HepG2 (cell line): ENCODE results near the gene MCOLN3. TPM values are rescaled to one million over a fixed set of nuclear protein-coding genes. Genes with fewer than 3 reads are reported as not detected.

Source experiments
- ATAC-seq: fragments of 200-7000 bp; cut with Tn5 transposase; 3 replicates; pipeline ENCODE4 v1.9.1; 2020; ENCODE audit warnings: mild to moderate bottlenecking, moderate library complexity
- BruUV-seq: library from RNA; stranded (reverse); fragments of 400-500 nt; replicated peaks from 2 replicates; lab custom pipeline; 2021; lab: Mats Ljungman, UMichigan
- CTCF ChIA-PET: fragments of 300-600 bp; formaldehyde crosslinking; extraction: SDS; loops from one replicate; lab custom pipeline; 2021; ENCODE audit warnings: low total read pairs, inconsistent platforms, low intra/inter-chr PET ratio; lab: Yijun Ruan, JAX
- POLR2A ChIA-PET: fragments of 350-600 bp; sonication (Branson Sonifier 250); formaldehyde crosslinking; loops from one replicate; lab custom pipeline; 2020; ENCODE audit warnings: antibody characterized with exemption, inconsistent platforms; lab: Yijun Ruan, JAX
- DNase-seq: peaks from one replicate; pipeline ENCODE4 v3.0.0-alpha.2; 2015; ENCODE audit warnings: low spot score
- FAIRE-seq: peaks from 3 replicates; lab custom pipeline; 2011; peaks lifted over from hg19 to GRCh38; lab: Jason Lieb, UNC
- H2AFZ ChIP-seq: one replicate; pipeline ENCODE4 v1.6.1; 2011; ENCODE audit warnings: low read length, inconsistent platforms
- H3K27ac ChIP-seq: fragments of 300-600 bp; 3 replicates; pipeline ENCODE4 v1.8.0; 2011; ENCODE audit warnings: mixed run types, mild to moderate bottlenecking, mixed read lengths, low read length, inconsistent platforms; ENCODE audit not compliant: insufficient read depth; ENCODE audit errors: extremely low read length
- H3K27me3 ChIP-seq, 2 experiments: fragments of 200-600 bp in 1 of 2; 2 replicates in 1 of 2; 3 replicates in 1 of 2; pipeline versions ENCODE4 v1.6.0 to v1.8.0; 2011; ENCODE audit warnings: low read length in 2 of 2, mild to moderate bottlenecking in 2 of 2, moderate library complexity in 2 of 2, inconsistent platforms in 1 of 2; ENCODE audit not compliant: insufficient read depth in 2 of 2, control insufficient read depth in 1 of 2
- H3K36me3 ChIP-seq, 2 experiments: fragments of 200-600 bp in 1 of 2; replicated peaks in 1 of 2; 2 replicates in 1 of 2; 3 replicates in 1 of 2; pipeline versions ENCODE4 v1.5.1 to v1.8.0; 2011; ENCODE audit warnings: low read length in 2 of 2, inconsistent platforms in 1 of 2; ENCODE audit not compliant: insufficient read depth in 2 of 2, control insufficient read depth in 1 of 2
- H3K4me1 ChIP-seq: 2 replicates; pipeline ENCODE4 v1.5.1; 2012; ENCODE audit warnings: low read length, inconsistent platforms; ENCODE audit not compliant: insufficient read depth
- H3K4me2 ChIP-seq: 2 replicates; pipeline ENCODE4 v1.6.0; 2011; ENCODE audit warnings: low read depth, low read length, inconsistent platforms
- H3K4me3 ChIP-seq, 3 experiments: fragments of 200-600 bp in 1 of 3; sonication (generic), shearing (Covaris generic) in 1 of 3; replicated peaks in 1 of 3; 2 replicates each; pipeline ENCODE4 v1.5.1; 2011 to 2016; ENCODE audit warnings: low read length in 3 of 3, inconsistent platforms in 2 of 3, low read depth in 2 of 3, mild to moderate bottlenecking in 2 of 3, control low read depth in 1 of 3, mixed read lengths in 1 of 3; ENCODE audit not compliant: insufficient read depth in 1 of 3
- H3K79me2 ChIP-seq: one replicate; pipeline ENCODE4 v1.6.1; 2011; ENCODE audit warnings: low read length, inconsistent platforms; ENCODE audit not compliant: insufficient read depth
- H3K9ac ChIP-seq: 2 replicates; pipeline ENCODE4 v1.6.0; 2011; ENCODE audit warnings: mild to moderate bottlenecking, low read depth, low read length, inconsistent platforms; ENCODE audit not compliant: insufficient read depth
- H3K9me3 ChIP-seq: 2 replicates; pipeline ENCODE4 v1.5.1; 2012; ENCODE audit warnings: mild to moderate bottlenecking, low read length
- H4K20me1 ChIP-seq: 2 replicates; pipeline ENCODE4 v1.6.0; 2011; ENCODE audit warnings: inconsistent platforms, mild to moderate bottlenecking, low read length, moderate library complexity; ENCODE audit not compliant: insufficient read depth
- IKZF5 ChIP-seq: IDR thresholded peaks from 2 replicates; pipeline ENCODE4 v1.6.1; 2018; ENCODE audit warnings: missing genetic modification reagents, mild to moderate bottlenecking, missing compliant biosample characterization
- SCMH1 ChIP-seq: sonication (generic); formaldehyde crosslinking; IDR thresholded peaks from 2 replicates; pipeline ENCODE4 v1.9.0; 2021; ENCODE audit warnings: missing genetic modification reagents, mild to moderate bottlenecking, borderline replicate concordance
- ZBTB4 ChIP-seq: sonication (generic); formaldehyde crosslinking; IDR thresholded peaks from 2 replicates; pipeline ENCODE4 v1.4.0; 2020; ENCODE audit warnings: missing genetic modification reagents, mild to moderate bottlenecking, borderline replicate concordance
- ZMYM4 ChIP-seq: sonication (generic); formaldehyde crosslinking; IDR thresholded peaks from 2 replicates; pipeline ENCODE4 v1.8.1; 2023; ENCODE audit warnings: mild to moderate bottlenecking, missing genetic modification reagents
- WGBS: methylation state at CpG from one replicate; pipeline ENCODE4 v1.1.6; 2017; ENCODE audit warnings: low lambda C conversion rate; 5-methylcytosine and 5-hydroxymethylcytosine counted together
- in situ Hi-C: cut with HindIII; loops from 2 replicates; pipeline ENCODE4 v1.10.0; 2017; ENCODE audit warnings: low pct_unique_long_range_greater_than_20kb; ENCODE audit not compliant: extremely low pct_ligation_motif_present
- intact Hi-C: fragments of 100-400 bp; cut with micrococcal nuclease; formaldehyde crosslinking; loops from one replicate; pipeline ENCODE4 v1.10.0; 2022; ENCODE audit not compliant: unreplicated experiment
- polyA plus RNA-seq, 8 experiments: library from polyadenylated mRNA; depleted of rRNA in 3 of 8; stranded (reverse) in 7 of 8; unstranded in 1 of 8; fragments of >200 nt; fragmentation: Illumina TruSeq in 4 of 8; extraction: Trizol in 4 of 8; gene quantifications; 2 replicates each; pipeline versions ENCODE4 v1.2.1 to v1.2.3, GENCODE V29; 2011 to 2016; ENCODE audit warnings: low read depth in 4 of 8, missing spikeins in 1 of 8, mixed read lengths in 1 of 8; ENCODE audit not compliant: insufficient read depth in 1 of 8
- total RNA-seq, 5 experiments: library from RNA; depleted of rRNA; stranded (reverse); fragments of >200 nt; fragmentation: Illumina TruSeq; extraction: Trizol; gene quantifications; 2 replicates each; pipeline ENCODE4 v1.2.3, GENCODE V29; 2016; ENCODE audit warnings: low read depth in 1 of 5

MCOLN3 gene
- total and polyA plus RNA-seq, 2 of the 13 experiments (the other 11 are each of a cell fraction or from before 2014, with no cell fraction given): 0.04 TPM

- Histone ChIP-seq H2AFZ (no peak overlapping the region), H3K4me2 (no peak overlapping the region), H3K27ac (no peak overlapping the region), H3K27me3 (peaks cover 0 to 24% of the 10 kb centered on the region in 2 experiments; a peak in 2 of 5 replicates), H3K79me2 (no peaks in the 10 kb centered on the region), H4K20me1 (no peaks in the 10 kb centered on the region)
- no TSS peak for BruUV-seq
- DNase-seq: no peak
- no peak for ATAC-seq
- WGBS: 5% methylated on average over 2 of the region's 2 CpGs
- in situ Hi-C loops: no loop called here
- POLR2A ChIA-PET: no interaction called here
- no peak for FAIRE-seq
- TF ChIP-seq ZMYM4 (CRISPR knock-in tag): no peak
- TF ChIP-seq SCMH1: no peak
- TF ChIP-seq IKZF5 (CRISPR knock-in tag): no peak
- TF ChIP-seq ZBTB4 (CRISPR knock-in tag): no peak
- TF ChIP-seq, all 625 proteins: peak for 0
- intact Hi-C loops: no loop called here
- H3K9ac ChIP-seq: no peak overlapping the region
- H3K9me3 ChIP-seq: no peaks in the 10 kb centered on the region
- CTCF ChIA-PET: no interaction called here
- H3K4me3 ChIP-seq: no peak overlapping the region
- no peaks in the 10 kb centered on the region for H3K36me3 ChIP-seq
- no peaks in the 10 kb centered on the region for H3K4me1 ChIP-seq
These were observed 45.3 kb upstream of the MCOLN3 start for GRCh38 chr1:85093644-85094043.
